Urothelium cell line (cell line): ENCODE data around the gene ZFP3.
"Not testable (repeated sequence)": the region's sequence is repeated elsewhere in the genome, so short reads cannot be mapped to it uniquely, and the experiment has no call there.

Experiments
- DNase-seq: peaks from one replicate; pipeline ENCODE4 v3.0.0; 2011; ENCODE audit warnings: low spot score, mixed read lengths
- FAIRE-seq: peaks from 2 replicates; lab custom pipeline; 2011; peaks lifted over from hg19 to GRCh38; lab: Jason Lieb, UNC

ZFP3 gene

GRCh38 chr17:5123343-5124124, 45.3 kb downstream of the ZFP3 start:
- FAIRE-seq, result peak; percentile 32
- no peak for DNase-seq

- not testable (repeated sequence) for DNase-seq, FAIRE-seq
These were observed 46.0 kb downstream of the ZFP3 start for GRCh38 chr17:5124125-5124760.

- not testable (repeated sequence) for DNase-seq, FAIRE-seq
These were observed 46.6 kb downstream of the ZFP3 start for GRCh38 chr17:5124896-5125295.

DNA sequence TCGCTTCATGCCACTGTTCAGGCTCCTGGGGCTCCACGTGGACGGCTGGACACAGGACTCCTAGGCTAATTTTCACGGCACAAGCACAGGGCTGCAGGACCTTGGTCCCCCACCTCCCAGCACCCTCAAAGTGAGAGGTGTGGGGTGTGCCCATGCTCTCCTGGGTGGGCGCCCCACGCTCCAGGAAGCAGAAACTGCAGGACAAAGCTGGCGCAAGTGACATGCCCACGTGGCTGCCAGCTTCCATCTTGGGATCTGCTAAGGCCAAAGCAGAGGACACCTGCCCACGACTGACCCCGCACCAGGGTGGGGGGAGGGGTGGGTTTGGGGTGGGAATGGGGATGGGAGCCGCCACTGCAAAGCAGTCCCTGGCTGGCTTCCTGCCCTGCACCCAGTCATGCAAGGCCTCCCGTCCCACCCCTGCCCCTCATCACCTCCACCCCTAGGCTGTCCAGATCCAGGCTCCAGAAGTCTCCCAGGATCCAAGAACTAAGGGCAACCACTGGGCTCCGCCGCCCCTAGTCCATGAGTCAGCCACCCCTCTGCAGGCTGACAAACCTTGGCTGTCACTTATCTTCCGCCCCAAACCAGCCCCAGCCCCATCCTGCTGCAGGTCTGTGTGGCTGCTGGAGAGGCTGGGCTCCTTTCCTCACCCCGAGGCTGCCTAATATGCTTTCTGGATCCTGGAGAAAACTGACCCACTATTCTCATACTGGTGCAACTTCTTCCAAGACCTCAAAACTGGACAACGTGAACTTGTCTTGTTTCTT, 48.6 kb downstream of the ZFP3 start:
- FAIRE-seq, result no peak
- DNase-seq, result no peak

DNA sequence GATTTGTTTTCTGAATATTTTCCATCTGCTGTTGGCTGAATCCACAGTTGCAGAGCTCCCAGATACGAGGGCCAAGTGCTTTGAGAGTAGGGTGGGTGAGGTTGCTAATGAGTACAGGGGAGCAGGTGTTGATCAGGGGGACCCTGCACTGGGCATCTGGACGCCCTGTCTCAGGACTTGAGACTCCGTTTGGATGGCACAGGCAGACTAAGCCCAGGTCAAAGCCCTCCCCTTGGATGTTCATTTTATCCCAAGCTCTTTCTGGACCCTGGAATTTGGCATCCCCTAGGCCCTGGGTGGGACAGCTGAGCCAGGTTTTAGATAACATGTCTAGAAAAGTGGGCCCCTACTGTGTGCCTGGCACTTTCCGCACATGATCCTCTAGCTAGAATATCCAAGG, 49.6 kb downstream of the ZFP3 start:
- FAIRE-seq, result no peak
- no peak for DNase-seq

DNA sequence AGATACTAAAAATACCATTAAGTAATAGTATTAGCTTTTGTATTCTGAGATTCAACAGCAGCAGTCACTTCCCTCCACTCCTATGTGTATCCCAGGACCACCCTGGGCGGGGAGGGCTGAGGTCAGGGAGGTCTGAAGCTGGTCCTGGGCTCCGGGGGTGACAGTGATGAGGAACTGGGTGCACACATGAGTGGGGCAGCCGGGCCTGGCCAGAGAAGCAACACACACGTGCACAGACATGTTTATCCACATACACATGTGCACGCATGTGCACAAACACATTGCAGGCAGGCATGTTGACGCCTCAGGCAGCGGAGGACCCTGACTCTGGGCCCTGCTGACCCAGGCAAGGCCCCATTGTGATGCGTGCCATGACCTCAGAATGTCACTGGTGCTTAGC, 50.1 kb downstream of the ZFP3 start:
- DNase-seq, FAIRE-seq: not testable (repeated sequence)

- FAIRE-seq (no peak), DNase-seq (no peak)
These were observed 50.8 kb downstream of the ZFP3 start for GRCh38 chr17:5128905-5129535.

DNA sequence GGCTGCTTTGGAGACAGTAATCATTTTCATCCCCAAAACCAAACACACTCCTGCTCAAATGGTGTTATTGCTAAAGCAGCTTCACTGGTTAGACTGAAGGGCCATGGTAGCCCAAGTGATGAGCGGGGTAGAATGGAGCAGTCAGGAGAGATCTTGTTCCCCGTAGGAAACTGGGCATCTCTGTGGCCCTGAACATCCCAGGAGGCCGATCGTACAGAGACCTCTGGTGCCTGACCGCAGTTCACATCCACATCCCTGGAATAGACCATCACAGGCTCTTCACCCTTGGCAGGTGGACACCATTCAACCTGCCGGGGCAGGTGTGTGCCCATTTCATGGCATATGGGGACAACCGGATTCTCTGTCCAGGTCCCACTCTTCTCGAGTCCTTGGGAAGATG, 51.5 kb downstream of the ZFP3 start:
- DNase-seq, FAIRE-seq: not testable (repeated sequence)

DNA sequence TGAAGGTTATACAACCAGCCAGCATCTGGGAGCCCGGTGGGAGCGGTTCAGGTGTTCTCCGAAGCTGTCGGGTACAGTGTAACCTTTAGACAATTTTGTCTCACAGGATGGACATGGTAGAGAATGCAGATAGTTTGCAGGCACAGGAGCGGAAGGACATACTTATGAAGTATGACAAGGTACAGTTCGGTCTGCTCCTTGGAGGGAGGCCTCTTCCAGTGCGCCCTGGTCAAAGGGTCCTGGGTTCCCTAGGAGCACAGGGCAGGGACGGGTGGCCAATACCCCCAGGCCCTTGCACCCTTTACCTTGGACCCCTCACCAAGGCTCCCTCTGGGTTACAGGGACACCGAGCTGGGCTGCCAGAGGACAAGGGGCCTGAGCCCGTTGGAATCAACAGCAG, 52.0 kb downstream of the ZFP3 start:
- not testable (repeated sequence) for DNase-seq, FAIRE-seq

DNA sequence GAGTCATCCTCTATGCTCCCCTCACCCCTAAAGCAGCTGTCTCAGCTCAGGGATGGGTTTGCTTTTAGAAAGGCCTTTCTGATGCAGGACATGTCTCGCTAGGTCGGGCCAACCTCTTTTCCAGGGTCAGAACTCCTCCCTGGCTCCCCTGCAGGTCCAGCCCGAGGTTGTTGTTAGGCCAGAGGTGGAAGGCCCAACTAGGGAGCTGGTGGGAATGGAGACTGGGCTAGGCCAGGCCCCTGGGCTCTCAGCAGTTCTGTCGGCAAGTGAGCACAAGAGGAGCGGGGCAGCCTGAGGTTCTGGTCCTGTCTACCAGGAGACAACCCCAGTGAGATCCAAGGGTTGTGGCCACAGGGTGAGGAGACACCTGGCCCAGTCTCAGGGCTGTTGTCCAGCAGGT, 52.4 kb downstream of the ZFP3 start:
- not testable (repeated sequence) for DNase-seq, FAIRE-seq

DNA sequence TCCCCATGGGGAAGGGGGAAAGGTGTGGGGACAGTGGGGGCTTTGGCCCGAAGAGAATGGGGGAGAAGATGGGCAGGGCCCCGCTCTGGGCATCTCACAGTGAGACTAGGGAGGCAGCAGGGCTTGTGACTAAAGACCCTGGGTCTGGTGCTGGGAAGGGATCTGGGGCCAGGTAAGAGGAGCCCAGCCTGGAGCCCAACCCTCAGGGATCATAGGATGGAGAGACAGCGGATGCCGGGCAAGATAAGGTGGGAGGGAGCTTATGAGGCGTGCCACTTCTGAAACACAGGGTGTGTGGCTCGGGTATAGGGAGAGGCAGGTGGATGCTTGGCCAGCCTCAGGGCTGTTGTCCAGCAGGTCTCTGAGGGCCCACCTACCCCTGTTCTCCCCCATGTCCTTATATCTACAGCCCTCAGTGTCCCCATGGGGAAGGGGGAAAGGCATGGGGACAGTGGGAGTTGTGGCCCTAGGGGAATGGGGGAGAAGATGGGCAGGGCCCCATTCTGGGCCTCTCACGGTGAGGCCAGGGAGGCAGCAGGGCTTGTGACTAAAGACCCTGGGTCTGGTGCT, 53.0 kb downstream of the ZFP3 start:
- DNase-seq (no peak), FAIRE-seq (no peak)

GRCh38 chr17:5131799-5132502, 53.7 kb downstream of the ZFP3 start:
- not testable (repeated sequence) for DNase-seq, FAIRE-seq

GRCh38 chr17:5132503-5133225, 54.4 kb downstream of the ZFP3 start:
- FAIRE-seq, DNase-seq: not testable (repeated sequence)

- DNase-seq (no peak), FAIRE-seq (no peak)
These were observed 55.0 kb downstream of the ZFP3 start for GRCh38 chr17:5133311-5133710.

DNA sequence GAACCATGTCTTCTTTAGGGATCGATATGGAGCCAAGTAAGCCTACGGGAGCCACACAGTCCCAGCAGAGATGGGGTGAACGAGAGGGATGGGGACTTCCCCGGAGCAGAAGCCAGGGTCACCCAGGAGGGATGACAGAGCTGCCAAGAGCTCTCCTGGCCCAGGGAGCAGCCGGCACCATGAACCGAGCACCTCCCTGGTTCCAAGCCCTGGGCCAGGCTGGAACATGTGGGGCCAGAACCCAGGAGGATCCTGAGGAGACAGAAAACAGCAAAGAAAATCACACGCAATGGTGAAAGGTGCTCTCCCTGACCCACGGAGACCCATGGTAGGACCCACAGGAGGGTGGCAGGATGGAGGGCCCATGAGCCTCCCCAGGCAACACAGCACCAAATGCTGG, 55.7 kb downstream of the ZFP3 start:
- DNase-seq, FAIRE-seq: not testable (repeated sequence)

- FAIRE-seq, DNase-seq: not testable (repeated sequence)
These were observed 56.3 kb downstream of the ZFP3 start for GRCh38 chr17:5134571-5134970.

DNA sequence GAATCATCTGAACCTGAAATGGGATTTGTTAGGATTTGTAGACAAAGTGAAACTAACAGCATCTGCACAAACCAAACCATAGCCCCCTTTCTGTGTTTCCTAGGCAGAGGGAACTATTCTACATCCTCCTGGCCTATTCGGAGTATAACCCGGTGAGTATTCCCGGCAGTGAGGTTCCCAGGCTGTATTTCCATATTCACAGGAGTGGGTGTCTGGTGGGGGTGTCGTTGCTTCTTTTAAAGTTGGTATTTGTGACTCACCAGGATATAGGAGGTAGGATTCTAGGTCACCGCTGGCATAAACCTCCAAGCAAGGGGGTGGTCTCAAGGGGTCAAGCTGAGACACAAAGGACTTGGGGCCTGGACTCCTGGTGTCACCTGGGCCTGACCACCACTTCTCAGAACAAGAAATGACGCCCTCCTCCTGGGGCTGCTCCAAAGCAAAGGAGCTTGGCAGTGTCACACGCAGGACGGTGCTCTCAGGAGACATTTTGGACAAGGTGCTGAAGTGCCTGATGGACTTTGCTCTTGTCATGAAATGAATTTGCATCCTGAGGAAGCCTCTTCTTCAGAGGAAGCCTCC, 57.0 kb downstream of the ZFP3 start:
- not testable (repeated sequence) for FAIRE-seq, DNase-seq

- FAIRE-seq, result no peak
- DNase-seq, result no peak
These were observed 57.7 kb downstream of the ZFP3 start for GRCh38 chr17:5135726-5136579.
